HepG2 (cell line): ENCODE measurements around the gene PHF13. TPM values are rescaled to one million over a fixed set of nuclear protein-coding genes. Genes with fewer than 3 reads are reported as not detected.
A peak's percentile ranks its signal among the peaks of the same experiment; 100 is the strongest.

Source experiments
- ADNP ChIP-seq: sonication (generic); formaldehyde crosslinking; IDR thresholded peaks from 2 replicates; pipeline ENCODE4 v1.4.0; 2020; ENCODE audit warnings: missing genetic modification reagents
- ATF6 ChIP-seq: sonication (generic); formaldehyde crosslinking; conservative IDR thresholded peaks from 2 replicates; pipeline ENCODE4 v1.4.0; 2020; ENCODE audit warnings: missing genetic modification reagents
- CHCHD3 ChIP-seq: sonication (generic); formaldehyde crosslinking; IDR thresholded peaks from 2 replicates; pipeline ENCODE4 v1.8.0; 2022; ENCODE audit warnings: mild to moderate bottlenecking, missing genetic modification reagents, moderate library complexity
- GTF3A ChIP-seq: sonication (generic); formaldehyde crosslinking; conservative IDR thresholded peaks from 2 replicates; pipeline ENCODE4 v1.4.0; 2020; ENCODE audit warnings: mild to moderate bottlenecking, missing genetic modification reagents
- IKZF5 ChIP-seq: IDR thresholded peaks from 2 replicates; pipeline ENCODE4 v1.6.1; 2018; ENCODE audit warnings: missing genetic modification reagents, mild to moderate bottlenecking, missing compliant biosample characterization
- IRF2 ChIP-seq: IDR thresholded peaks from 2 replicates; pipeline ENCODE4 v1.6.1; 2018; ENCODE audit warnings: missing genetic modification reagents, missing compliant biosample characterization
- RBFOX2 ChIP-seq: fragments of 200-400 bp; formaldehyde crosslinking; IDR thresholded peaks from 2 replicates; pipeline ENCODE4 v1.6.1; 2017; ENCODE audit warnings: low read depth, mild to moderate bottlenecking, low read length
- U2AF1 ChIP-seq: fragments of 200-400 bp; formaldehyde crosslinking; optimal IDR thresholded peaks from 2 replicates; pipeline ENCODE3; 2017; ENCODE audit warnings: mild to moderate bottlenecking, low read depth, low read length
- ZHX1 ChIP-seq: sonication (generic); formaldehyde crosslinking; IDR thresholded peaks from 2 replicates; pipeline ENCODE4 v1.8.1; 2022; ENCODE audit warnings: low read depth, mild to moderate bottlenecking, missing genetic modification reagents
- ZNF33B ChIP-seq: sonication (generic); formaldehyde crosslinking; IDR thresholded peaks from 2 replicates; pipeline ENCODE4 v1.5.1; 2020; ENCODE audit warnings: mild to moderate bottlenecking, missing genetic modification reagents
- ZNF598 ChIP-seq: sonication (generic); formaldehyde crosslinking; IDR thresholded peaks from 2 replicates; pipeline ENCODE4 v1.5.1; 2020; ENCODE audit warnings: mild to moderate bottlenecking, missing genetic modification reagents, borderline replicate concordance
- ZNF629 ChIP-seq: sonication (generic); formaldehyde crosslinking; conservative IDR thresholded peaks from 2 replicates; pipeline ENCODE4 v1.5.0; 2020; ENCODE audit warnings: missing genetic modification reagents
- polyA plus RNA-seq, 8 experiments: library from polyadenylated mRNA; depleted of rRNA in 3 of 8; stranded (reverse) in 7 of 8; unstranded in 1 of 8; fragments of >200 nt; fragmentation: Illumina TruSeq in 4 of 8; extraction: Trizol in 4 of 8; gene quantifications; 2 replicates each; pipeline versions ENCODE4 v1.2.1 to v1.2.3, GENCODE V29; 2011 to 2016; ENCODE audit warnings: low read depth in 4 of 8, missing spikeins in 1 of 8, mixed read lengths in 1 of 8; ENCODE audit not compliant: insufficient read depth in 1 of 8
- total RNA-seq, 5 experiments: library from RNA; depleted of rRNA; stranded (reverse); fragments of >200 nt; fragmentation: Illumina TruSeq; extraction: Trizol; gene quantifications; 2 replicates each; pipeline ENCODE4 v1.2.3, GENCODE V29; 2016; ENCODE audit warnings: low read depth in 1 of 5

The PHF13 gene
- total and polyA plus RNA-seq, 2 of the 13 experiments (the other 11 are each of a cell fraction or from before 2014, with no cell fraction given), result 4.7 to 7.4 TPM

GRCh38 chr1:6581561-6582305 is 31.8 kb upstream of the PHF13 start (continued):
- TF ChIP-seq ATF6 (CRISPR knock-in tag), result no peak
- TF ChIP-seq GTF3A (CRISPR knock-in tag), result 0 out of 2 replicates have a peak, but pooled peaks have one; percentile 28
- peak; percentile 6 for TF ChIP-seq U2AF1
- TF ChIP-seq ZNF33B (CRISPR knock-in tag), result no peak
- no peak for TF ChIP-seq IRF2 (CRISPR knock-in tag)
- TF ChIP-seq ZNF598 (CRISPR knock-in tag), result peak; percentile 78; the same call in 1 of the 2 replicates
- TF ChIP-seq CHCHD3, result no peak
- TF ChIP-seq ZNF629 (CRISPR knock-in tag), result no peak
- TF ChIP-seq IKZF5 (CRISPR knock-in tag), result no peak
- TF ChIP-seq RBFOX2, result no peak
- TF ChIP-seq ADNP, result no peak
- TF ChIP-seq ZHX1 (CRISPR knock-in tag), result no peak
